Fibroblast of the aortic adventitia (primary cell): ENCODE results near the gene DLD. TPM values are rescaled to one million over a fixed set of nuclear protein-coding genes. Genes with fewer than 3 reads are reported as not detected.

Source experiments
- DNase-seq: peaks from one replicate; pipeline ENCODE4 v3.0.0-alpha.2; 2010; ENCODE audit warnings: low read depth
- H3K4me3 ChIP-seq: 2 replicates; pipeline ENCODE4 v1.5.1; 2011; ENCODE audit warnings: low read depth, mild to moderate bottlenecking, control low read depth, low read length, moderate library complexity
- total RNA-seq: library from RNA; depleted of rRNA; stranded (reverse); fragments of >200 nt; gene quantifications from 2 replicates; pipeline ENCODE4 v1.2.3, GENCODE V29; 2012; ENCODE audit warnings: low replicate concordance
- TF ChIP-seq, protein P1 (sequence below): IDR thresholded peaks from 2 replicates; pipeline ENCODE4 v1.5.1; 2011; ENCODE audit warnings: mild to moderate bottlenecking, low read length, control low read depth, inconsistent platforms; ENCODE audit not compliant: insufficient read depth

DLD gene
- total RNA-seq, 1 donor, result 71.9 TPM

DNA sequence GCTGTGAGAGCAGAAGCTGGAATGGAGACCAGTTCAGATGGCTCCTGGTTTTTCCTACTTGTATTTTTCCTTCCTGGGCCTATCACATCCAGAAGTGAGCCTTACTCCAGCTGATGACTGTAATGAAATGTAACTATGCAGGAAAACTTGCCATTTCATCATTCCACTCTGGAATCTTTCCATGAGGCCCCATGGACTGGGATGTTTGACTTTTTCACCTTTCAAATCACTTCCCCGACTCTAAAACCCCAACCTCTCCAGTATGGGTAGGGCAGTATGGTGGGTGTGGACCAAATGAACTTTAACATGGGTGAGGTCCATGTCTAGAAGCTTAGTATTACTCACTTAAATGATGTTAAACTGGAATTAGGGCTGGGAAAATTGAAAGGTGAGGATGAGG is 40.3 kb upstream of the DLD start:
- no peak overlapping the region for H3K4me3 ChIP-seq
- TF ChIP-seq, protein P1, sequence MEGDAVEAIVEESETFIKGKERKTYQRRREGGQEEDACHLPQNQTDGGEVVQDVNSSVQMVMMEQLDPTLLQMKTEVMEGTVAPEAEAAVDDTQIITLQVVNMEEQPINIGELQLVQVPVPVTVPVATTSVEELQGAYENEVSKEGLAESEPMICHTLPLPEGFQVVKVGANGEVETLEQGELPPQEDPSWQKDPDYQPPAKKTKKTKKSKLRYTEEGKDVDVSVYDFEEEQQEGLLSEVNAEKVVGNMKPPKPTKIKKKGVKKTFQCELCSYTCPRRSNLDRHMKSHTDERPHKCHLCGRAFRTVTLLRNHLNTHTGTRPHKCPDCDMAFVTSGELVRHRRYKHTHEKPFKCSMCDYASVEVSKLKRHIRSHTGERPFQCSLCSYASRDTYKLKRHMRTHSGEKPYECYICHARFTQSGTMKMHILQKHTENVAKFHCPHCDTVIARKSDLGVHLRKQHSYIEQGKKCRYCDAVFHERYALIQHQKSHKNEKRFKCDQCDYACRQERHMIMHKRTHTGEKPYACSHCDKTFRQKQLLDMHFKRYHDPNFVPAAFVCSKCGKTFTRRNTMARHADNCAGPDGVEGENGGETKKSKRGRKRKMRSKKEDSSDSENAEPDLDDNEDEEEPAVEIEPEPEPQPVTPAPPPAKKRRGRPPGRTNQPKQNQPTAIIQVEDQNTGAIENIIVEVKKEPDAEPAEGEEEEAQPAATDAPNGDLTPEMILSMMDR, result no peak
- peak; percentile 34 for DNase-seq

DNA sequence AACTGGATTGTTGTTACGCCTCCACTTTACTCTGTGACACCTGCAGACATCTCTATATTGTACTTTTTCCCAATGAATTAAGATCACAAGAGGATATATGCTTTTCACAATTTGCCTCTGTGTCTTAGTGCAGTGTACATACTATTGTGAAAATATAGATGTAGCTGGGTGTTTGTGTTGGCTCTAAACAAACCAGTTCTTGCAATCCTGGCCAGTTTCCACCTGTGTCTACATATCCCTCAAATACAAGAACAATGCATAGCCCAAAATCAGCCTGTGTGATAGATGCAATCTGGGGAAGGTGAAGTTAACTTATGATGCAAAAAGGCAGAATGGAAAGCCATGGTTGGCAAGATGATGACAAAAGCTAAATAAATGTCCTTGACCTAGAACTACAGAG is 36.5 kb upstream of the DLD start:
- no peak overlapping the region for H3K4me3 ChIP-seq
- TF ChIP-seq, protein P1, result no peak
- peak; percentile 39 for DNase-seq

DNA sequence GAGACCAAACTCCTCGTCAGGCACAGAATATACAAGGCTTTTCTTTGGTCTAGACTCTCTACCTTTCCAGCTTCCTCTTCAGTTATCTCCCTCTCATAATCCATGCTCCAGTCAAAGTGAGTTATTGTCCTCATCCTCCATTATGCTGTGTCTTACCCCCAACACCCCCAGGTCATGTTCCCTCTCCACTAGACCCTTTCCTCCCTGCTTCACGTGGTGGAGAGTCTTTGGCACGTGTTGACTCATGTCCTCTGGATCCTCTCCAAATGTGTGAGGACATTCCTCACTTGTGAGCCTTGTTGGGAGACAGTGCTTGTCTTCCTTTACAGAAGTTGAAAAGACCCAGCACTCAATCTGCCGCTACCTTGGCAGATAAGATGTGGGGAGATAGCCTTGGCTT is 36.0 kb upstream of the DLD start:
- no peak for DNase-seq
- TF ChIP-seq, protein P1, result no peak
- no peak overlapping the region for H3K4me3 ChIP-seq

DNA sequence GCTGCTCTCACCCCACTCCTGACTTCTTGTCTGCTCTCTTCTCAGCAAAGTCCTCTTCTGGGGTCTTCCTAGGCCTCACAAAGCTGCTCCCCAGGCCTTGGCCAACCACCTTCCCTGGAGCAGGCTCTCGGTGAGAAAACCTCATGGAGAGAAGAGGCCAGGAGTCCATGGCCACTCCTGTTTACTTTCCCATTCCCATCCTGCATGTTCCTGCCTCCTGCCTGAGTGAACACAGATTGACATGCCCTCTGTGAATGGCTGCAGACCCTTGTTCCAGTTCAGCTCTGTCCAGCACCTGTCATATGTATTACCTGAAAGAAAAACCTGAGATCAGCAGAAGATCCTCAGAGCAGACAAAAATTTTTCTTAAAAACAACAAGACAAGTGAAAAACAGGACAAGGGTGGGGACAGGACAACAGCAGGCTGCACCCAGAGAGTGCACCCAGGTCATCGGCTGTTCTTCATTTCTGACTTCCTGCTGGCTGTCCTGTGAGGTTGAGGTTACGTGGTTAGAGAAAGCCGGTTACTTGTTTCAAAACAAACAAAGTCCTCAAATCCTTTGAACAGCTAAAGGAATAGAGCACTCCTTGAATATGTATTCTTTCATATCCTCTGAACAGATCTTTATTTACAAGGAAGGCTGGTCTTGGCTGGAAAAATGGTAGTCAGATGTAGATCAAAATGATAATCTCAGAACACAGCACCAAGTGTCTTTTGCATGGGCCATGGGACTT is 34.0 kb upstream of the DLD start:
- no peak overlapping the region for H3K4me3 ChIP-seq
- TF ChIP-seq, protein P1, result no peak
- DNase-seq, result no peak

DNA sequence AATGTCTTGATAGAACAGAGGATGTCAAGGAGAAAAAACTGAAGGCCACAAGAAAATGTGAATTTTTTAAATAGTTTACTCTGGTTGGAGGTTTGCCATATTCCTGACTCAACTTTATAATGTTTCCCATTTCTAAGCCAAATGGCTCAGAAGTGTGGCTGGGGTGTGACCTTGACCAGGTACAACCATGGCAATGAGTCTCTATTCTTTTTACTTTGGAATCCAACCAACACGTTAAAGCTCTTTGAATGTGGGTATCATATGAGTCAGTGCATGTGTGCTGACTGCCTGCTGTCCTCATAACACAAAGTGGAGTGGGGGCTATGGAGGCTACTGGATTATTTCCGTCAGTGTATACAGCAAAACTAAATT is 33.5 kb upstream of the DLD start:
- no peak overlapping the region for H3K4me3 ChIP-seq
- DNase-seq, result peak; percentile 49
- TF ChIP-seq, protein P1, result no peak

DNA sequence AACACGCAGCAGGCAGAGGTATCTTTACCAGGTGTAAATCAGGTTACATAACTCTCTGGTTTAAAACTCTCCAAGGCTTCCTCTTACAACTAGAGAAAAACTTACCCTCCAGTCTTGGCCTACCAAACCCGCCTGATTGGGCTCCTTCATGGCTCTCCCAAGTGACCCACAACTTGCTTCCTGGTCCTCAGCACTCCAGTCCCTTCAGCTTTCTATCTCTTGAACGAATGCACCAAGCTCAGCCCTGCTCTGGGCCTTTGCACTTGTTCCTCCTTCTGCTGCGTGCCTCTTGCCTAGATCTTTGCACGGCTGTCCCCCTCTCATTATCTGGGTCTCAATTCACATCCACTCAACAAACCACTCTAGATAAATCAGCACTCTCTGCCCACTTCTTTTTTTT is 32.7 kb upstream of the DLD start:
- TF ChIP-seq, protein P1, result no peak
- no peak for DNase-seq

More for the DNA sequence above, 32.7 kb upstream of the DLD start:
- H3K4me3 ChIP-seq, result no peak overlapping the region
